Embryonic facial prominence (tissue), 1 donor: ENCODE results near the gene IL24.

Source experiments
- DNase-seq: peaks from one replicate; pipeline ENCODE4 v3.0.0-alpha.2; 2016; ENCODE audit errors: extremely low spot score

Gene IL24

GRCh38 chr1:206952171-206952570 is 54.9 kb downstream of the IL24 start:
- DNase-seq, result no peak

- no peak for DNase-seq
Measured at GRCh38 chr1:206953126-206953525, 55.9 kb downstream of the IL24 start.

GRCh38 chr1:206953626-206954025 is 56.4 kb downstream of the IL24 start:
- DNase-seq, result no peak
